Stromal cell of bone marrow (primary cell): ENCODE data around the gene GPS2.
A peak's percentile ranks its signal among the peaks of the same experiment; 100 is the strongest.

Experiments
- DNase-seq: peaks from one replicate; pipeline ENCODE4 v3.0.0-alpha.2; 2012; ENCODE audit warnings: low read depth

Gene GPS2

DNA sequence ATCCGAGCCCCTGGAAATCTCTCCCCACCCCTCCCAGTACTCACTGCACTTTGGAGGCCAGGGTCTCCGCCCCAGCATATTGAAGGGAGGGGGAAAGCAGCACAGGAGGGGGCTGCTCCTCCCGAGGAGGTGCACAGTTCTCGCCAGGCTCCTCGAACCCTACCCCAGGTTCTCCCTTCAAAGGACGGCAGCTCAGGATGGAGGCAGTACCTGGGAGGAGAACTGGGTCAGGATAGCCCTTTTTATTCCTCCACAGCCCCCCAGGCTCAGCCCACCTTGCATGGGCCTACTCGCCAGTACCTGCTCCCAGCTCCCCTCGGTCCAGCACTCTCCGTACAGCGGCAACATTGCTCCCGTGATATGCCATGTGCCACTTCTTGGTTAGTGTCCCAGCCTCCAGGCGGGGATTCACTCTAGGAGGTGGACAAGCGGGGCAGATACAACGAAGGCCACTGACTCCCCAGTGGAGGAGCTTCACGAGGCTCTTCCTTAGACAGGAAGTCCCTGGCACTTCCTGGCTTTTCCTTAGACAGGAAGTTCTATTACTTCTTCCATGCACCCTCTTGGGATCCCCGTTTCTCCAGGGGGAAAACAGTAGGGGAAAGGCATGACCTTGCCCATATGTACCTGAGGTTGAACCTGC, 2.1 kb upstream of the GPS2 start:
- no peak for DNase-seq

DNA sequence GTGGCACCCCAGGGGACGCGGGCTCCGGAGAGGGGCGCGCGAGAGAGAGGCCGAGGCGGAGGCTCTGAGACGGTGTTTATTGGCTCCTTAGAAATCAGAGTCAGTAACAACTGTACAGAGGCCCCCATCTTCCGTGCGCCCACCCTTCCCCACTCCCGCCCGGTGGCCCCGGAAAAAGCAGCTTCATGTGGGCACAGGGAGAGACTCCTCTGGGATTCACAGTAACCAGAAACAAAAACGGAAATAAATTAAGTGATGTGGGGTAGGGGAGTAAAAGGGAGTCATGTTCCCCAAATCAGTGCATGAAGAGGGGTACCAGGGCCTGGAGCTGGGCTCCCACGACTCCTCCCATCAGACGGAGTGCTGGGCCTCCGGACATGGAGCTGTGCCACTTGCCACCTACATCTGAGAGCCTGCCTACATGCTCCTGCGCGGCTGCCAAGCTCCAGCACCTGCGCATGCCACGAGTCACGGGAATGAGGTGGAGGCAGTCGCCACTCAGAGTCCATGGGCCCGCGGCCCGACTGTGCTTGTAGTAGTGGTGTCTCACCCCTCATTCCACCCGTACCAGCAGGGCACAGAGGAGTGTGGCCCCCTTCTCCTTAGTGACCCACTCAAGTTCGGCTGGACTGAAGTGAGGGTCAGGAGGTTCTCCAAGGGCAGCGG, 543 bp upstream of the GPS2 start:
- no peak for DNase-seq

DNA sequence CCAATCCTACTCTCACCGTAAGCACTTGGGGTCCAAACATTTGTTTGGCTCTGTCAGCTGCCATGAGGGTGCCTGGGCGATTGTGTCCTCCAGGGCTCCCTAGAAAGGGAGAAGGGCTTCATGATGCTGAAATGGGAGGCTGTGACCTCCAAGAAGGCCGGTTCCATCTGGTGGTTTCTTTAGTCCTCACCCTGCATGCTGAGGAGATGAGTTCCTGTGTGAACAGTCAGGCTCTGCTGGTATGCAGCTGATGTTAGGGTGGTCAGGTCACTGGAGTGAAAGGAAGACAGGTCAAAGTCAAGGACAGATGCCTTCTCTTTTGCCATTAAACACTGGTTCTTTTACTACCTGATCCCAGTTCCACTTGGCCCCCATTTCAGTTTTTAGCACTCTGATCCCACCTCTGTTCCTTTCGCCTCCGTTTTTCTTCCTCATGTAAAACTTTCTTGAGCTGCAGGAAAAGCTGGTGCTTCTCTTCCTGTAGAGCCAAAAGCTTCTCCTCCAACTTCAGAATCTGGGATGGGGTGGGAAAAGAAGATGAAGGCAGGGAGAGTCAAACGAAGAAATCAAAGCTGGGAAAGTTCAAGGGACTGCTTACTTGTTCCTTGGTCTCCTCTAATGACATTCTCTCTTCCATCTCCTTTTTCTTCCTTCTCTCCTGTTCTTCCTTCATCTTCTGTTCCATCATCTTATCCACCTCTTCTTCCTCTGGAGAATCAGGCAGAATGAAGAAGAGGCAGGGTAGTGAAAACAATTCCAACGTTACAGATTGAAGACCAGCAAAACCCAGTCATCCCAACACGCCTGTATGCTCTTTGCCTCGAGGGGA, 1.1 kb downstream of the GPS2 start:
- no peak for DNase-seq

DNA sequence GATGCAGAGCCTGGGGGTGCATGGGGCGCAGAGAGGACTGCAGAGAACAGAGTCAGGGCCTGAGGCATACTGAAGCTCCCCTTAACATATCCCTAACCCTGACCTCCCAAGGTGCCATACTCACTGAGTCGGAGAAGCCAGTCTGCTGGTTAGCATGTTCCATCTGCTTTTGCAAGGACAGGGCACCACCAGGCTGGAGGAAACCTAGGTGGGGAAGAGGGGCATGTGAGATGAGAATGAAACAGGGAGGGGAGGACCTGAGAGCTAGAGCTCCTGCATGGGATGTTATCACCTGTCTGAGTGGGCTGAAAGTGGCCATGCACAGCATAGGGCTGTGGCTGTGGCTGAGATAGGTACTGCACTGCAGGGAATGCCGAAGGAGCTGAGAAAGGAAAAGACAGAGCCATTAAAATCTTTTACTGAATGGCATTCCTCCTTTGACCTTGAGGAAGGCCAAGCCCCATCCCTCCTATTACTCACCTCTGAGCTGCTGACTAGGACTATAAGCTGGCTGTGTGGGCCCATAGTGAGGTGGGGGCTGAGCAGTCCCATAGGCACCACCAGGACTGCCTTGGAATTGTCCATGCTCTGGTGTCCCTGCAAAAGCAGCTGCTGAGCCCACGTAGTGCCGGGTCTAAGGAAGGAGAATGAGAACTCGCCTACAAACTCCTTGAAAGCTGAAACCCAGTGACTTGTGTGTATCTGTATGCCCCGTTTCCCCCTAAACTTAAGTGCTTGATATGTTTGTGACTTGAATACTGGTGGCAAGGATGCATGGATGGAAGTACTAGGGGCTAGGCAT, 1.9 kb downstream of the GPS2 start:
- no peak for DNase-seq

DNA sequence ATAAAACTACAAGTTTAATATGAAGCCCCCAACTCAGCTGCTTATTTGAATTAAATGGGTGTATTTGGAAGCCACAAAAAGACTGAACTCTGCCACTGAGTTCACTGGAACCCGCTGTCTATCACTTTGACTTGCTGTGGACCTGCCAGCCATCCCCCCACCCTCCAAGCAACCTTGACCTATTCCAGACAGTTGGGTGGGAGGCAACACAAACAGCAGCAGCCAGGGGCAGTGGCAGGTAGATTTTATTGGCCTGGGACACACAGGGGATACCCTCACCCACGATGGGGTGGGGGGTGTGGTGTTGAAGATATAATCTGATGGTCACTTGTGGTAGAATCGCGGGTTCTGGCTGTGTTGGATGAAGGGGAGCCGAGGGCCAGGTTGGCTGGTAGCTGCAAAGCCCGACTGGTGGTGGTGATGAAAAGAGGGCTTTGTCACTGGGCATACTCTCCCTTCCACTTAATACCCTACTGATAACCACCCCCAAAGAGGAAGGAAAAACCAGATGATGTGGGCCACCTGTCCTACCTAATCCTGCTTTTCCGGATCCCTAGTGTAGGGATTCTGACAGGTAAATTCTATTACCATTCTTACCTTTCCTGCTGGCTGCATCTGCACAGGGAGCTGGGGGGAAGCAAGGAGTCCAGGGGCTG, 2.6 kb downstream of the GPS2 start:
- no peak for DNase-seq

DNA sequence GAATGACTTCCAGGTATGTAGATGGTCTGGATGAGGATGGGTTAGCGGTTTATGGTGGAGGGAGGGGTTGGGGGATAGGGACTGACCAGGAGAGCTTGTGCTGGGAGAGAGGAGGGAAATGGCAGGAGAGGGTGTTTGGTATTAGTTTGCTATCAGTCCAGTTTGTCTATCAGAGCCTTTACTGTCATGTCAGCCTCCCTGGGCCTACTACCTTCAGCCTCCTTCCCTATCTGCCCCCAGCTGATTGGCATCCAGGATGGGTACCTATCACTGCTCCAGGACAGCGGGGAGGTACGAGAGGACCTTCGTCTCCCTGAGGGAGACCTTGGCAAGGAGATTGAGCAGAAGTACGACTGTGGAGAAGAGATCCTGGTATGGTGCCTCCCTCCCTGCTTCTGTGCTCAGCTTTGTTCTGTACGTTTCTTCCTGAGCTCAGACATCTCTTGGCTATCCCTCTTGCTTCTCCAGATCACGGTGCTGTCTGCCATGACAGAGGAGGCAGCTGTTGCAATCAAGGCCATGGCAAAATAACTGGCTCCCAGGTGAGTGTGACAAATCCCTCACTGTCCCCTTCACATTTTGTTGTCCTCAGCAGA, 4.0 kb downstream of the GPS2 start:
- no peak for DNase-seq

DNA sequence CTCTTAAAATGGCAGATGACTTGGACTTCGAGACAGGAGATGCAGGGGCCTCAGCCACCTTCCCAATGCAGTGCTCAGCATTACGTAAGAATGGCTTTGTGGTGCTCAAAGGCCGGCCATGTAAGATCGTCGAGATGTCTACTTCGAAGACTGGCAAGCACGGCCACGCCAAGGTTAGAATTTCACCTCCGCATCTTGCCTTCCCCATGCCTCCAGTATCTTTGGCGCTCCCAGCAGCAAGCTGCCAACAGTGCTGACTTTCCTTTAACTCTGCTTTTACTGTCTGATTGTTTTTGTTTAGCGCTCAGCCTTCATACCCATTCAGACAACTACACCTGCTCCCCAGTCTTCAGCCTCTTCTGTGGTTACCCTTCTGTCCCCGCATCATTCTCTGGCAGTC, 5.5 kb downstream of the GPS2 start:
- DNase-seq = no peak

DNA sequence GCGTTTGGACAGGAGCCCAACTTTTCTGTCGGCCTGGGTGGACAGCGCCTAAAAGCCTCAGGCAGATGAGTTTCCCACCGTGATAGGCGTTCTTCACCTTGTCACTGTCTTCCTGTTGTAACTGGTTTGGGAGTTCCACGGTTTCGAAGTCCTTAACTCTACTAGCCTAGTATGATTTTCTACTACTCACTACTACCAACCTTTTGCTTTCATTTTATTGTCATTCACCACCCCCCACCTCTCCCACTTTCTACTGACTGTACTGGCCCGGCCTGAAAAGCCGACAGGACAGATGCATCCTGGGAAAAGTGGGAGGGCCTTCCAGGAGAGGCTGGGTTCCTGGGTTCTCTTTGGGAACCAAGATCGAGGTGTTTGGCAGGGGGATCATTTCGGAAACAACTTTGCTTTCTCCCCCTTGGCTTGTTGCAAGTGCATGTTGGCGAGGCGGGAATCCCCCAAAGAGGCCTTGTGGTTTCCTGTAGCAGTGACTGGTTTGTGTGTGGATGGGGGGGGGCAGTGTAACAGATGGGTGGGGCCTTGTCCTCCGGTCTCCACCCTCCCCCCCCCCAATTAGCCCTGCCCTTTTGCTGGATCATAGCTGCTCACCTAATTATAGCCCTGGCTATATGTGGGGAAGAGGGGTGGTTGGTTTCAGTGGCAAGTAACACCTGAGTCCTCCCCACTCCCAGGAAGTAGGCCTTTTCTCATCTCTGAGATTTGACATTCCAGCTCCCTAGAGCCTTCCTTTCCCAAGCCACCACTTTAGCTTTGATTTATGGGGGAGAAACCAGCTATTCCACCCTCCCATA, 6.3 kb downstream of the GPS2 start:
- DNase-seq = peak; percentile 81

DNA sequence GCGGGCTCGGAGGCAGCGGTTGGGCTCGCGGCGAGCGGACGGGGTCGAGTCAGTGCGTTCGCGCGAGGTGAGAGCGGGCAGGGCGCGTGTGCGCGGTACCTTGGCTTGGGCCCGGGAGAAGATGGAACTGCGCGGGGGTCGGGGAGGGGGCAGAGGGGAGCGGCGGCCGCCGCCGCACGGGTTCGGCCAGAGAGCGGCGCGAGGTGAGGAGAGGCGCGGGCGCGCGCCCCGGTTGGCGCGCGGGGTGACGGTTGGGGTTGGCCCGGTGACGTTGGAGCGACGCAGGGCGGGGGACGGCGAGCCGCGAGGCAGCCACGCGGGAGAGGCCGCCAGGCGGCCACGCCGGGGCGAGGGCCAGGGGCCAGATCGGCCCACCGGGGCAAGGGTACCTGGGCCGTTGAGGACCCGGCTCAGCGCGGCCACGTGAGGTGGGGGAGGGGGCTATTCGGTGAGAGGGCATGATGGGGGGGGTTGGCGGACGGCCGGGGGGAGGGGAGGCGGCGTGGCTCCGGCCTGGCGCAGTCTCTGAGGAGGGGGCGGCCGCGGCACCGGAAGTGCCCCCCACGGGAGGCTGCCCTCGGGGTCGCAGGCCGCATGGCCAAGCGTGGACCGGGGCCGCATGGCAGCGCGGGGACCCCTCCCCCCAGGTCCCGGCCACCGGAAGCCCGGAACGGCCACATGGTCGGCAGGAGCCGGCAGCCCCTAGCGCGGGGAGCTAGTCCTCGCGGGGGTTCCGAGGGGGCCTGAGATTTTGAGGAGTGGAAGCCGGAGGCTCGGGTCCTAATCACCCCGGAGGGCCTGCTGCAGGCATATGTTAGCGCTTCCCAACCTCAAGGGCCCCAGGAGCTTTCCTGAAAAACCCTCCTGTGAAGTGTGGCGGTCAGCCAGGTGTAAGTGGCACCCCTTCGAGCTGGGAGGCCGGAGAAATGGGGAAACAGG, 7.2 kb downstream of the GPS2 start:
- peak; percentile 13 for DNase-seq

DNA sequence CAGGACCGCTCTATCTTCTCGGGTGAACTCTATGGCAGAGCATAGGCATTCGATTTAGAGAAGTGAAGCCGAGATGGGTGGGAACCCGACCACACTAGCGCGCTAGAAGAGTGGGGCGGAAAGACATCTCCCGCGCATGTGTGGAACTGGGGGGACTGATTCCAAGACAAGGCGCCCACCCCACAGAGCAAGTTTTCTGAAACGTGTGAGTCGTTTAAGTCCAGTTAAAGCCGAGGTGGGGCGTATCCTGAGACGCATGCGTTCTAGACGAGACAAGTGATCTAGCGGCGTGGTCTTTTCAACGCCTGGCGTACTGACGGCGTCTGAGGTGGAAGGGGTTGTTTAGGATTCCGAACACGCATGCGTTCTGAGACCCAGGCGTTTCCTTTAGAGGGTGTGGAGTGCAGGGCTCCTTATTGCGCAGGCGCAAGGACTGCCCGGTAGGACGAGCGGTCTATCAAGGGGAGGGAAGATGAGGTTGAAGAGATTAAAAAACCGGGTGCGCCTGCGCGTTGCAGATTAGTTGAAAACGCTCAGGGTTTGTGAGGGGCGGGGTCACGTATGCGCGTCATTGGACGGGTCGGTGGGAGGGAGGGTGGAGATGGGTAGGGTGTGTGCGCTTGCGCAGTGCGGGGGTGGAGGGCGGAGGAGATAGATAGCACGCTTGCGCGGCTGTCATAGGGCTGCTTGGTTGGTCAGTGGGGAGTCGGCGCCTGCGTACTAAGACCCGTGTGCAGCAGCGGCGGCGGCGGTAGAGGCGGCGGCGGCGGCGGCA, 8.1 kb downstream of the GPS2 start, which contains the start of gene EIF5A:
TSS of gene EIF5A (plus strand) at position 718 of the 775 bp plus-strand sequence. CDS start 2,008 bp downstream, outside the sequence.
- DNase-seq = peak; percentile 100

DNA sequence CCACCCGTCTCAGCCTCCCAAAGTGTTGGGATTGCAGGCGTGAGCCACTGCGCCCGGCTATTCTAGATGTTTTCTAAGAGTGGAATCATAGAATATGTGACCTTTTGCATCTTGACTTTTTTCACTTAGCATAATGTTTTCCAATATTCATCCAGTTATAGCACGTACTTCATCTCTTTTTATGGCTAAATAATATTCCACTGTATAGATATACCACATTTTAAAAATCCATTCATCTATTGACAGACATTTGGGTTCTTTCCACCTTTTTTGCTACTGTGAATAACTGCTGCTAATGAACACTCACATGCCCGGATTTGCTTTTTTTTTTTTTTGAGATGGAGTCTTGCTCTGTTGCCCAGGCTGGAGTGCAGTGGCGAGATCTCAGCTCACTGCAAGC, 11.0 kb downstream of the GPS2 start:
- DNase-seq = no peak

DNA sequence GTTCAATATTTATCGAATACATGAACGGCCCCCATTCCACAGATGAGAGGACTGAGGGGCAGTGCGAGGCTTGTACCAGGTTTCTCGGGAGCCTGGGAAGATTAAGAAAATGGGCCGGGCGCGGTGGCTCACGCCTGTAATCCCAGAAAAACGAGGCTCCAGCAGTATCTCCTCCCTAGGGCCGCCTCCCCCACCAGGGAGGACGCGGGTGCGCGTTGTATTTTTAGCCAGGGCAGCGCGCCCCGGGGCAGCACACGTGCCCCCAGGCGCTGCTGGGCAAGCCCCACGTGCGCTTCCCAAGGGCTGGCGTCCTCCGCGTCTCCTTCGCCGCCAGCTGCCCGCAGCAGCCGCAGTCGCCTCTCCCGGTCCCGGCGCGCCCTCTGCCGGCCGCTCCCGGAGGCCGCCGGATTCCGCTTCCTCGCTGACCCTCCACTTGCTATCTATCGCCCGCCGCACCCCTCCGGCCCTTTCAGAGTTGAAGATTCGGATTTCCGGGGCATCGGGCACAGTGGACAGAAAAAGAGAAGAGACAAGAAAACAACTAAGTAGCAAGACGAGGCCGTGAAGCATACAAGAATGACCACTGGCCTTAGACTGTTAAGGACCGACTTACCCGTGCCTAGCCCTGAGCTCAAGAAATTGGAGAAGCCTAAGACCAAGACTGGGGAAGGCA, 18.8 kb downstream of the GPS2 start:
- peak; percentile 38 for DNase-seq

DNA sequence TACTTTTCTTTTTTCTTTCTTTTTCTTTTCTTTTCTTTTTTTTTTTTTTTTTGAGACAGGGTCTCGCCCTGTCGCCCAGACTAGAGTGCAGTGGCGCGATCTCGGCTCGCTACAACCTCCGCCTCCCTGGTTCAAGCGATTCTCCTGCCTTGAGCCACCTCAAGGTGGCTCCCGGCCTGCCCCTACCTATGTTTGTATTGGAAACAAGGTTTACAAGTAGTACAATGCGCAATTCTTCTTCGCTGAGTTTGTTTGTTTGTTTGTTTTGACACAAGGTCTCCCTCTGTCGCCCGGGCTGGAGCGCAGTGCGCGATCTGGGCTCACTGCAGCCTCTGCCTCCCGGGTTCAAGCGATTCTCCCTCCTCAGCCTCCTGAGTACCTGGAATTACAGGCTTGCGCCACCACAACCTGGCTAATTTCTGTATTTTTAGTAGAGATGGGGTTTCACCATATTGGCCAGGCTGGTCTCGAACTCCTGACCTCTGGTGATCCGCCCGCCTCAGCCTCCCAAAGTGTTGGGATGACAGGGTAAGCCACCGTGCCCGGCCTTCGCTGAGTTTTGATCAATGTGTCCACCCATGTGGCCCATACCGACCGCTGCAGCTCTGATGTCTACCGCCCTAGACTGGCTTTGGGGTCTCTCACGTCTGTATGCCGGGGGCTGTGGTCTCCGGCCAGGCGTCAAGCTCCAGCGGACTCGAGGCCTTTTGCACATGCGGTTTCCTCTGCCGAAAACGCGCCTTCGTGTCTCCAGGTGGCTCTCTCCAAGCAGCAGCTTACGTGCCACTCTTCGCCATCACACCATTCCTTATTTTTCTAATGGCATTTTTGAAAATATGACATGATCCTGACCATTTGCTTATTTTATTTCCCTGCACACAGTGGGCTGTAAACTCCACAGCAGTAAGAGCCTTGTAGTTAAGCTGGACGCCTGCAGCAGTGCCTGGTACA, 19.7 kb downstream of the GPS2 start:
- DNase-seq = no peak

DNA sequence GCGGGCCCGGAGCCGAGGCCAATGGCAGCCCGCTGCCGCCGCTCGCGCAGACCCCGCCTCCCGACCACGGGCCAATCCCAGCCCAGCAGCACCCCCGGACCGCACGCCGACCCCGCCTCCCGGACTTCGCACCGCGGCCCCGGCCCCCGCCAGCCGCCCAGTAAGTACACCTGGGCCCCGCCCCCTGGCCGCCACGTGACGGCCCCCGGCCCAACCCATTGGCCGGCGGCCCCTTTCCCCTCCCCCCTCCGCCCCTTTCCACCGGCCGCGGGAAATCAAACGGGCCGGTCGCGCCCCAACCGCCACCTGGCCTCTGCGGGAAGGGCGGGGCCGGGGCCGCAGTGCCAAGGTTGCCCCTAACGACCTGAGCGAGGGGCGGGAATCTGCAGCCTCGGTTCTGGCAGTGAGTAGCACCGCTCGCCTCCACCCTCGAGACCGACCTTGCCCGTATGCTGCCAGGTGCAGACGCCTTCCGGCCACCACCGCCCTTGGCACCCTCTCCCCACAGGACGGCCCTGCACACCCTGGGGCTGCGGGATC, 20.5 kb downstream of the GPS2 start, which contains the start of gene YBX2:
TSS of gene YBX2 (minus strand) at position 26 of the 540 bp plus-strand sequence. CDS start 139 bp downstream, outside the sequence.
- no peak for DNase-seq

DNA sequence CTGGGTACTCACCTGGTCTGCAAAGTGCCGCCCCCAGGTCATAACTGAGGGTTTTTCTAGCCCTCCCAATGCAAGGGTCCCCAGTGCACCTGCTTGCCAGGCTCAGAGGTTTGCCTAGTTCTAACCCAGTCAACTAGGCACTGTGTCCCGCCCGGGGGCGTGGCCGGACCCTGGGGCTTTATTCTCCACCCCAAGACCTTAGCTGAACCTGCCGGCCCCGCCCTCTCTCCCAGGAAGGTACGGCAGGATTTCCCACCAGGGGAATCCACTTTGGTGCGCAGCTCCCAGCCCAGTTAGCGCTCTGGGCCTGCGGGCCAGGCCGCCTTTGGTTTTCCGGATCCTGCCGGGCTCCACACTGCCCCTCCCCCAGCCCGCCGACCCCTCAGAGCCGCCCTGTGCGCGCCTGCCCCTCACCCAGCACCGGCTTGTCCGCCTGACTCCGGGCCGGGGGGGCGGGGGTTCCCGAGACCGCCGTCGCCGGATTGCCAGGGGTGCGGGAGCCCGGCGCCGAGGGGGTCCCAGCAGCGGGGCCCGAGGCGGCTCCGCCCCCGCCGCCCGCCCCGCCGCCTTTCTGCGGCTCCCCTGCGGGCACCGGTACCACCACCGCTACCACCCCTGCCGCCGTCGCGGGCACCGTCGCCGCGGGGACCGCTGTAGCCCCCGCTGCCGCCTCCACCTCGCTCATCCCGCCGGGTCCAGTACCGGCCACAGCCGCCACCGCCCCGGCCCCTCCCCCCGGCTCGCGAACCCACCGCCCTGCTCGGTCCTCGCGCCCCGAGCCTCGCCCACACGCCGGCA, 21.1 kb downstream of the GPS2 start:
- DNase-seq = no peak
